Measurements from ENCODE around the gene AGBL1.

DNA sequence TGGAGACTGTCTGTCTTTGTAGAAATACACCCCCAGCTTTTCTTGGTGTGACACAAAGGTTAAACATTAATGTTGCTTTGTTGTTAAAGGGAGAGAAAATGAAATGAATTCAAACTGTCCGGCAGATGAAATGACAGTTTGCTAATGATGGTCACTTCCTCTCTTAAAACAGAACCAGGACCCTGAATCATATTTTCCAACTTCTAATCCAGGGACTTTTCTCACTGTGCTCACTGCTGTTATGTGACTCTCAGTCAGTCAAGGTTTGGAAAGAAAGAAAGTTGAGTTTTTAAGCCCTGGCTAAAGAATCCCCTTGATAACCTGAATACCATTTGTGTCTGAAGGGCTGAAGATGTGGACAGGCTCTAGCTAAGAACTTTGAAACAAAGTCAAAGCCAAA is 215.8 kb downstream of the AGBL1 start:
- TF ChIP-seq, protein P1, sequence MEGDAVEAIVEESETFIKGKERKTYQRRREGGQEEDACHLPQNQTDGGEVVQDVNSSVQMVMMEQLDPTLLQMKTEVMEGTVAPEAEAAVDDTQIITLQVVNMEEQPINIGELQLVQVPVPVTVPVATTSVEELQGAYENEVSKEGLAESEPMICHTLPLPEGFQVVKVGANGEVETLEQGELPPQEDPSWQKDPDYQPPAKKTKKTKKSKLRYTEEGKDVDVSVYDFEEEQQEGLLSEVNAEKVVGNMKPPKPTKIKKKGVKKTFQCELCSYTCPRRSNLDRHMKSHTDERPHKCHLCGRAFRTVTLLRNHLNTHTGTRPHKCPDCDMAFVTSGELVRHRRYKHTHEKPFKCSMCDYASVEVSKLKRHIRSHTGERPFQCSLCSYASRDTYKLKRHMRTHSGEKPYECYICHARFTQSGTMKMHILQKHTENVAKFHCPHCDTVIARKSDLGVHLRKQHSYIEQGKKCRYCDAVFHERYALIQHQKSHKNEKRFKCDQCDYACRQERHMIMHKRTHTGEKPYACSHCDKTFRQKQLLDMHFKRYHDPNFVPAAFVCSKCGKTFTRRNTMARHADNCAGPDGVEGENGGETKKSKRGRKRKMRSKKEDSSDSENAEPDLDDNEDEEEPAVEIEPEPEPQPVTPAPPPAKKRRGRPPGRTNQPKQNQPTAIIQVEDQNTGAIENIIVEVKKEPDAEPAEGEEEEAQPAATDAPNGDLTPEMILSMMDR (IDR thresholded peaks at IDR 0.05), result no peak
- TF ChIP-seq POLR2A (IDR thresholded peaks at IDR 0.05), result no peak
